GM19043 (cell line): ENCODE measurements around the gene HIRA.

Experiments used
- ATAC-seq: cut with Tn5 transposase; IDR thresholded peaks from one replicate; pipeline ENCODE4 v1.9.1; 2021; ENCODE audit warnings: low read depth; ENCODE audit not compliant: unreplicated experiment

Gene HIRA

DNA sequence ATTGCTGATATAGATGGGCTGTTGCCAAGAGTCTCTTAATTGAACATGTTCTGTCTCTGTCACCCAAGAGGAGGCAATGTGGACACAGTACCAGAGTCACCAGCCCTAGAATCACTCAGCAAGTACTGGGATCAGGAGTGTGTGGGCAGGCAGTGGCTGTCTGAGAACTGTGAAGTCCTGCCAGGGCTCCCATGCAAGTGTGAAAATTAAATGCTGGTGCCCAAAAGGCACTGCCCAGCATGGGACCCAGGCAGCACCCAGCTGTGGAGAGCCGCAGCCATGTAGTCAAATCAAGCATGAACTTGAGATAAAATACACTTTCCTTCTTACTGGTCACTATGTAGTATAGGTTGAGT, 19.9 kb downstream of the HIRA start:
- ATAC-seq = no peak

DNA sequence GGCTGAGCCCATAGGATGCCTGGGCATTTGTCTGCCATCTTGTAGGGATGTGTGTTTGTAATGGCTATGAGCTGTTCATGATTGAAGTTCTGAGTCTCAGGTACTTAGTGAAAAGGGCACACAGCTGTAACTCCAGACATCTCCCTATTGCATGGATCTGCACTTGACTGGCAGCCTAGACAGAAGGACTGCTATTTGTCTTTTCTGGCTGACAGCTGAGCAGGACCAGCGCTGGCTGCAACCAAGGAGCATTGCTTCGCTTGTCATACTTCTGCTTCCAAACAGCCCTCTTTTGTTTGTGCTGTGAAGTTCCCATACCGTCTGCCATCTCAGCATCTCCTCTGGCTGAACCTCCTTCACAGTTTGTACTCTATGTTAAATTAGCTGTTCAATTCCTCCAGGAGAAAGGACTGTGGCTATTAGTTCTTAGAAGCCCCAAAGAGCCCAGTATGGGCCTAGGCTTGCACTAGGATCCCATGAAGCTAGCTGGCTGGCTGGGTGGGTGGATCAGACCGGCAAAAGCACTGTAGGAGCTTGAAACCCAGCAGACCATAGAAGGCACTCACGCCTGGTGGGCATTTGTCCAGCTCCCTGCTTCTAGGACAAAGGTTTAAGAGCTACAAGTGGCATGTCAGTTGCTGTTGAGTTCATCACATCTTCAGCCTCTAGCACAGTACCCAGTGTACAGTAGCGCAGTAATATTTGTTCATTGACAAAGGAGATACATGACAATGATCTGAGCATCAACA, 20.4 kb downstream of the HIRA start:
- ATAC-seq = no peak

DNA sequence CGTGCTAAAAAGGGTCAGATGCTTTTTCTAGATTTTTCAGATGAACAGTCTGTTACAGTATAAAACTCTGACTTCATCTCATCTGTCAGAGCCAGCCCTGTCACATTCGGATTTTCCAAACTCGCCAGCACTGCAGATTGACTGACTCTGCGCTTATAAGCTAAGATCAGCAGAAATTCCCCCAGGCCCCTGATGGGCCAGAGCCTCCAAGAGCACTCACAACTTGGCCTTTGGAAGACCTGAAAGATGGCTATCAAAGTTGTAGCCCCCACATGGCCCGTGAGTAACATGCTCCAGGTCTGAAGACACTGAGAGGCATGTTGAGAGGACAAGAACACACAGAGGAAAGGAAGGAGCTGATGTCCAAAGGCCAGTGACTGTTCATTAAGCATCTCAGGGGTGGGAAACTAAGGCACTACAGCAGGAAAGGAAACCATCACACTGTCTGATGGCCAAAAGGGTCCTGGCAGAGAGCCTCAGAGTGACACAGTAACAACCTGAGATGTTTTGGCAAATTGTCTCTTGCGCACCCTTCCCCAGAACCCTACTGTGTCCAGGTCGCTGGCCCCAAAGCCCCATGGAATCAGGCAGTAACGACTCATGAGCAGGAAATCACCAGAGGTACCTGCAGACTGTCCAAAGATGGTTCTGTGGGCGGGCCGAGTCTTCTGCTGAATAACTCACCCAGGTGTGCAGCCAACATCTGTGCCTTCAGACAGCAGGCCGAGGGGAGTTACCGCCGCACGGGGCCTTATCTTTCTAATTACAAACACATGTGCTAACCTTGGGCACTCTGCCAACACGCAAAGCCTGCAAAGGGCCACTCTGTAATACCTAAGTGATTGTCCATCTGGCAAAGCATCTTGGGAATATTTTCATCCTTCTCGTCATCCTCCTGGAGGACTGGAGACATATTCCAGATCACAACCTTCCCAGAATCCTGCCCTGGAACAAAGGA, 23.6 kb downstream of the HIRA start:
- ATAC-seq = no peak

DNA sequence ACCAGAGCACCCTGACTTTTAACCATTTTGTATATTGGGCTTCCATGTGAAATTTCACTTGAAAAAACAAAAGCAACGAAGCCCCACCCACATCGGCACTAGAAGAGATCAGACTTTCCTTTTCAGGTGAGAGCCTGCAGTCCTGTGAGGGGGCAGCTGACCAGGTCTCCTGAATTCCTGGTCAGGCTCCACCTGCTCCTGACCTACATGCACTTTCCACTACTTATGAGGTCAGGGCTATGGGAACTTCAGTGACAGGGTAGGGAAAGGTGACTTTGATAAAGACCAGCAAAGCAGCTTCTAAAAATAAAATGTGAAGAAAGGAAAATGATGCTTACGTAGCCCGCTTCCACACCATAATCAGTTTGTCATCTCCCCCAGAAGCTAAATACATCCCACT, 24.7 kb downstream of the HIRA start:
- ATAC-seq = no peak

DNA sequence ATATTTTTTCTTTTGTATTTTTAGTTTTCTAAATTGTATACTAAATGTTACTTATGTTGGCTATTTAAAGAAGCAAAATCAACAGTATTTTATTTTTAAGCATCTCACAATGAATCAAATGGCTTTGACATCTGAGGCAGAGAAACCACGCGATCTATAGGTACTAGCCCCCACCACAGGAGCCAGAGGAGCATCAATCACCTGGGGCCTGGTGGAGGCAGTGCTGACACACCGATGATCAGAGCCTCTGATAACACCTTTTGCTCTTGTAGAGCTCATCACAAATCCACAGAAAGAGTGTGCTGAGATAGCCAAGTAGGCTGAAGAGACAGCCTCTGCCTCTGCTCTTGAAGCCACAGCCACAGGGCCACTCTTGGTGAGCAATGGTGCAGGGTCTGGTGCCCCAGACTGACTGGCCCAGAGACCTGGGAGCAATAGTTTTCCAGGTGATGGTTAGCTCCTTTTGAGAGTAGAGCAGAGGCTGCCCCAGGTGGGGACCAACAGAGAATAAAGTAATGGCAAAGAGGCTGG, 25.2 kb downstream of the HIRA start:
- ATAC-seq = no peak

DNA sequence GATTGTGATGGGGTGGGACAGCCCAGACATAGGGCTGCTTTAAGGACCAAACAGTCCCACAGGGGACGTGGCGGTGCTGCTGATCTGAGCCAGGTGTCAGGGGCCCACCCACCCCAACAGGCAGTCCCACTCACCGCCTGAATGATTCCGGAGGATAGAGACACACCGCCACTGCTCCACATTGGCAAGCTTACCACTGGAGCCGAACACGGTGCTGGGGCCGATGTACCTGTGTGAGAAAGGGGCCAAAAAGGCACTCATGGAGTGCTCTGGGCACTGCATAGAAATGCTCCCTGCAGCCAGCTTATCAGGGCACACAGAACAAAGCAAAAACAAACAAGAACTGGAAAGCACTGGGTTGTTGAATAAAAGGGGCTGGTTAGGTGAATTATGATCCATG, 25.9 kb downstream of the HIRA start:
- no peak for ATAC-seq

DNA sequence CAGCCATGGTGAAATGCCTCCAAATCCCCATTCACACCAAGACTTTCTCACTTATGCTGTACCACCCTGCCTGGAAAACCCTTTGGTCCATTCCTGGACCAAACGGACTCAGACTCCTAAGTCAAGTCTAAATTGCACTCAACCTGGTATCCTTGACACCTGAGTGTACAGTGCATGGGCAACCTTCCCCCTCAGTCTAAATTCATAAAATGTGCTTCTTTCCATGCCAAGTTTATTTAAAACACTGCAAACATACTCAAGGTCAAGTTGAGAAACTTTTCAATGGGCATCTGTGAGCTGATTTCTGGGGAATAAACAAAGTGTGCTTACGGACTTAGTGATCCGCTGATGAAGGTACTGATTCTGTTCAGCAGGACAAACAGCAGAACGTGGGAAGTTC, 26.4 kb downstream of the HIRA start:
- ATAC-seq = no peak

DNA sequence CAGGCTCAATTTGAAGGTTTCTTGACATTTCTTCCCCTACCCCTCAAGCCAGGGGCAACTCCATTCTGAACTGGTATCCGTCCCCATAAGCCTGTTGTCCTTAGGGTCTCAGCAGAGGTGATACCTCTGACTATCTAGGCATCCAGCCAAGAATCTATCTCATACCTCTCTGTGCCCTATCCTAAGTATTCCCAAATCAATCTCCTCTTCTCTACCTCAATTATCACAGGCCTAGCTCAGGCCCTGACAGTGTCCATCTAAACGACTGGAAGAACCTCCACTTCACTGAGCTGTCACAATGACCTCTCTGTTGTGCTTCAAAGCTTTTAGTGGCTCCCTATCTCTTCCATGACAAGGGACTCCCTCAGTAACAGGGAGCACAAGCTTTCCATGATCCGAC, 26.9 kb downstream of the HIRA start:
- no peak for ATAC-seq

DNA sequence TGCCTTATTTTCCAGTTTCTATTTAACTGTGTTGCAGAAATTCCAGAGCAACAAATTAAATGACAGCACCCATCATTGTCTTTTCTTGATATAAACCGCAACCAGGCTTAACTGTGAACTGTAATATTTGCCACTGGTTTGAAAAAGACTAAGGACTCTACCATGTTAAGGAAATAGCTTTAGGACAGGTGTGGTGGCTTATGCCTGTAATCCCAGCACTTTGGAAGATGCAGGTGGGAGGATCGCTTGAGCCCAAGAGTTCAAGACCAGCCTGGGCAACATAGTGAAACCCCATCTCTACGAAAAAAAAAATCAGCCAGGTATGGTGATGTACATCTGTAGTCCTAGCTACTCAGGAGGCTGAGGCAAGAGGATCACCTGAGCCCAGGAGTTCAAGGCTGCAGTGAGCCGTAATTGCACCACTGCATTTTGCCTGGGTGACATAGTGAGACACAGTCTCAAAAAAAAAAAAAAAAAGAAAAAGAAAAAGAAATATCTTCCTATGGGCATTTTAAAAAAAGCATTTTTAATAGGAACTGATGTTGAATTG, 28.8 kb downstream of the HIRA start:
- ATAC-seq = no peak

DNA sequence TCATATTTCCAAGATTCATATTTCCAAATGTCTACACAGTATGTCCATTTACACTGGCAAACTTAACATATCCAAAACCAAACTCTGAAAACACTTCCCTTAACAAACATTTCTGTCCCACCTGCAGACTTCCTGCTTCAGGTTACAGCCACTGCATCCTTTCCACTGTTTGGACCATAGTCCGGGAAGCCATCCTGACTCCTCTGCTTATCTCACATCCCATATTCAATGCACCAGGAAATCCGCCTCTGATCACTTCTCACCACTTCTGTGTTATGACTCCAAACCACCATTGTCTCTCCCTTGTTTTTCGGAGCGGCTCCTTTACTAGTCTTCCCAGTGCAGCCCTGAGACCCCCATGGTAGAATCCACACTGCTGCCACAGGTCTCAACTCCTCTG, 30.1 kb downstream of the HIRA start:
- ATAC-seq = no peak

DNA sequence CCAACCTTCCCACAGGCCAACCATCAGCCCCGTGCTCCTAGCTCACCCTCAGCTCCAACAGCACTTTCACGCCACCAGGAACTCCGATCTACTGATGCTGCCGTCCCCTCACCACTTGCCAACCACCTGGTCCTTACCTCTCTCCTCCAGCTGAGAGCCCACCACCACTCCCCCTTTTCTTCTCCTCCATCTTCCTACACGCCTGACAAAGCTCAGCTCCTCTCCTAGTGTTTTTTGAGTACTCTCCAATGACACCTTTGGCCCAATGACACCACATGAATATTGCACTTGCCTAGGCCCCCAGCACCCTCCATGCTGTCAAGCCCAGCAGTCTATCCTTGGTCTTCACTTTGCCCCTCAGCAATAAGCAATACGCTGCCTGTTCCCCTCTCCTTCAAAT, 30.7 kb downstream of the HIRA start:
- ATAC-seq = no peak

DNA sequence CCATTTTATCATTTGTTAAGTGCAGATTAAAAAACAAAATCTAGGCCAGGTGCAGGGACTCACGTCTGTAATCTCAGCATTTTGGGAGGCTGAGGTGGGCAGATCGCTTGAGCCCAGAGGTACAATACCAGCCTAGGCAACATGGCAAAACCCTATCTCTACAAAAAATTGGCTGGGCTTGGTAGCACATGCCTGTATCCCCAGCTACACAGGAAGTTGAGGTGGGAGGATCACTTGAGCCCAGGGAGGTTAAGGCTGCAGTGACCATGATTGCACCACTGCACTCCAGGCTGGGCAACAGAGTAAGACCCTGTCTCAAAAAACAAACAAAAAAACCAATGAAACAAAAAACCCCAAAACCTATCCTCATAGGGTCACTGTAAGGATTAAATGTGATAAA, 32.9 kb downstream of the HIRA start:
- no peak for ATAC-seq

DNA sequence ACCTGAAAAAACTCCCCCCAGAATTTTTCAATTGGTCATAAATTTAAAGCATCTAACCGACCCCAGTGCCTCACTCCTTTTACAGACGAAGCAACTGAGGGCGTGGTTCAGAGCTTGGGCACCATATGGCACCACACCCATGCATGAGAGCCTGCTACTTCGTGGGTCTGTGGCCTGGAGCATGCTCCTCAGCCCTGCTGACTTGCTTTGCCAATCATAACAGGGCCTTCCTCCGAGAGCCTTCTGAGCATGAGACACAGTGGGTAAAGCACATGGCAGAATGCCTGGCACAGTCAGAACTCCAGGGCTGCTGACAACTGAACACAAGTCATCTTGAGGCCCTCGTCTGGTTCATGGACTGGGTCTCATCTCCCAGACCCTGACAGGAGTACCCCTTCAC, 33.3 kb downstream of the HIRA start:
- ATAC-seq = no peak

DNA sequence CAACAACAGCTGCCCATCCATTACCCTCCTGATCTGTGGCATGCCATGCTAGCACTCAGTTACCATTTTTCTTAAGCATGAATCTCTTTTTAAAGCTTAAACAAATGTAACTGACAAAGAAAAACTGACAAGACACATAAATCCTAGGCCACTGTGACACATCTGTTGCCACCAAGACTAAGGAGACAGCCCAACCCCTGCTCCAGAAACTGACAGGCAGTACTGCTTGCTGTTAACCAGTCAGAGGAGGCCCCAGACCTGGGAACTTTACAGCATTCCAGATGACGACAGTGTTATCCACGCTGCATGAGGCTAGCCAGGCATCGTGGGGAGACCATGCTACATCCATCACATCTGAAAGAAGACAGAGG, 33.8 kb downstream of the HIRA start:
- ATAC-seq = no peak

DNA sequence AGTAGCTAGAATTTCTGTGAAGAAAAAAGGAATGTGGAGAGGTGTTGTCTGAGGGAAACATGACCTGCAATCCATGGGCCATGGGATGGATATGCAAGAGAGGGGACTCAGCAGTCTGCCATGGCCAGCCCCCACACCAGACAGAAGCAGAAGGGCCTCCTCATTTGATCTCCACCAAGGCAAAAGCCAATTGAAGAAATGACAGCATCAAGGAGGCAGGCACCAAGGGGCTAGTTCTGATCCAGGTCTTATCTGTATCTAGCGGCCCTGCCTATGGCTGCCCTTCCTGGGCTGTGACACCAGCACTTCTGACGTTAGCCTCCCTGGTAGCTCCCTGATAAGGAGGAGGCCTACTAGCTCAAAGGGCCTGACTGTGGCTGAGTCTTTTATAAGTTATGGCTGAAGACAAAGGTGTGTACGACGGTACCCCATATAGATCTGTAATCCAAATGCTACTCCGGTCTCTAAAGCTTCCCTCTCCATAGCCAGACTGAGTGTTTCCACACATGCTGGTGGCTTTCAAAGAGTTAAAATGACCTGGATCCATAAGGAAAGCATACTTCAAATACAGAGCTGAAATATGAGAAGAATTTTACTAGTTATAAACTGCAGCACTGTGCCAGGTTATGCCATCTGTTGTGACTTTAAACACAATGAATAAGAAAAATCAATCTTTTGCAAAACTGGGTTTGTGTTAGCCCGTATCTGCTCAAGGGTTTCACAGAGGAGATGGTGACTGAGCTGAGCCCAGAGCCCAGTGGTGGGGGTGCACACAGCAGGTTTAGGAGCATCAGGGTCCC, 34.4 kb downstream of the HIRA start:
- ATAC-seq = no peak

DNA sequence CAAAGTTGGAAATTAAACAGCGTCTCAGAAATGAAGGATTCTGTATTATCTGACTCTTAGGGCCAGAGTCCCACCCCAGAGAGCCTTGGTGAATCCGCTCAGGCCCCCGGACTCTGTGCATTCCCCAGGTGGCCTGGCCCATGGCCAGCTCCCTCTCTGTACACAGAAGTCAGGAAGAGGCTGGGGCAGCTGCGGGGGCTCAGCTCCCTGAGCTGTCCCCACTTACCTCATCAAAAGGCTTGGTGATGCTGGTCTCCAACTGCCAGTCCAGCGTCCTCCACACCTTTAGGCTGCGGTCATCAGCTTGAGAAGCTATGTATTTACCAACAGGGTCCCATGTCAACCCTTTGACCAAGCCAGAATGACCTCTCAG, 35.0 kb downstream of the HIRA start:
- ATAC-seq = no peak

DNA sequence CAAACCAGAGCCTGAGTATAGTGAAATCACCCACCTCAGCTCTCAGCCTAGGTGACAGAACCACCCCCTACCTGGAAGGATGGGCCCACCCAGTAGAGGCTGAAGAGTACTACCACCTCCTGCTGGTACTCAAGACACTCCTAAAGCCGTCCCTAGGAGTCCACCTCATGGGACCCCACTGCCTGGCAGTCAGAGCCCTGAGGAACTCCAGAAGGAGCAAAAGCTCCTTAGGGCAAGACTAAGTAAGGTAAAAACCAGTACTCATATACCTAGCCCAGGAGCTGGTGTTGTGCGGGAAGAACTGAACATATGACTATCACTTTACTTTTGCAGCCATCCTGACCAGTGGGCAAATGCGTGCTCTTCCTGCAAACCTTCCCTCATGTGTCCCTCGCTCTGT, 36.3 kb downstream of the HIRA start:
- no peak for ATAC-seq

DNA sequence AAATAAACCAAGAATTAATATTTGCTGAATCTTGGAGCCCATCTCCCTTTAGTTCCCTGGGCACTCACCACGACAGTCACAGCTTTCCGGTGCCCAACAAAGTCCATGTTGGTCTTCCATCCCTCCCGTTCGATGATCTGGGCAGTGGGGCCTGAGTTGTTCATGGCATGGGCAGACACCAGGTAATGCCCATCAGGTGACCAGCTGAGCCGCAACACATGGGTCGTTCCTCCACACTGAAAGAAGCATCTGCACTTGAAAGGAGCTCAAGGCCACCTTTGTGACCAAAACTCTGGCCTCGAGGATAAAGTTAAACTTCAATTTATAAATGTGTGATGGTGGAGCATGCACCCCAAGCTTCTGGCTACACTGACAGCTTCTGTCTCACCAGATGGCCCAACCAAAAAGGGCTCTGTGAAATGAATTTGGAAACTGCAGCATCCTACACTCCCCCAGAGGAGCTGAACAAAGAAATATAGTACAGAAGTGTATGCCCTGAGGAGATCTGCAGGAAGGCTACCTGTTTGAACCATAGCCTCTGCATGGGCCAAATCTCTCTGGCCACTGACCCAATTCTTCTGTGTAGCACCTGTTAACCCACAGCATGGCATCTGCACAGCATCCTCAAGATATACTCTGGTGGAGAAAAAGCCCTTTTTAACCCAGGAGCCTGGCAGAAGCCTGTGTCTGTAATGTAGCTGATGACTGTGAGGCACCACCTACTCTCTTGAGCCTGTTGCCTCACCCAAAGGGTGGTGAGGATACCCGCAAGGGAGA, 37.1 kb downstream of the HIRA start:
- no peak for ATAC-seq

DNA sequence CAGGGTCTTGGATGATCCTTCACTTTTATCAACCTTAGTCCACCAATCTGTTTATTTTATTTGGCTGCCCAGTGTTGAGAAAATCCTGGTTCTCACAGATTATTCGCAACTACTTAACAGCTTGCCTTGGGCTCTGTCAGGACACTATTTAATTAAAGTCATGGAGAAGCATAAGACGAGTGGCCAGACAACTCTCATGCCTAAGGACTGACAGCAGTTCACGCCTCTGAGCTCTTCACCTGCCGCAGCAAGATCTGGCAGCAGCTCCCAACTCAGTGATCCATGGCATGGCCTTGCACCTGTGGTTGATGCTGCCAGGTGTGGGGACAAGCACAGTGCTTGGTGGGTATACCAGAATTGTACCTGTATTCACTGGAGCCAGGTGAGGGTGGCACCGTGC, 37.8 kb downstream of the HIRA start:
- no peak for ATAC-seq

DNA sequence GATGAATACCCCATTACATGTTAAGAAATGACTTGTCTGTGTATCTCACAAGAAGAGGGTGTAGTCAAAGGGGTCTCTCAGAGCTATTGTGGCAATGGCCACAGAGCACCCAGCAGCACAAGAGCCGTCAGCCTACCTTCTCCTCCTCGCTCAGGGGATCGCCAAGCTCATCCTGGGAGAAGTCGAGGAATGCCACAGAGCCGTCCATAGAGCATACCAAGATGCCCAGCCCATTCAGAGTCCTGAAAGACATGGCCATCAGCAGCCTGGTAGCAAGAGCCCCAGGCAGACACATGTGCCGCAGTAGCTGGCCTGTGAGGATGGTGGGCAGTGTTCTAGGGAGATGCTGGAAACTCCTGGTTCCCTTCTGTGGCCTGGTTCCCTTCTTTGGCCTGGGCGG, 44.0 kb downstream of the HIRA start:
- ATAC-seq = no peak
